HG03045 (cell line): Measurements from ENCODE around the gene EMD.
"Not testable (repeated sequence)": the region's sequence is repeated elsewhere in the genome, so short reads cannot be mapped to it uniquely, and the experiment has no call there.

Experiments used
- ATAC-seq: cut with Tn5 transposase; IDR thresholded peaks from one replicate; pipeline ENCODE4 v1.9.1; 2021; ENCODE audit warnings: mild to moderate bottlenecking, moderate library complexity; ENCODE audit not compliant: unreplicated experiment

Gene EMD

GRCh38 chrX:154389812-154390747 lies 11.0 kb downstream of the EMD start:
- peak; percentile 68 for ATAC-seq

- not testable (repeated sequence) for ATAC-seq
Measured at GRCh38 chrX:154396363-154396762, 17.3 kb downstream of the EMD start.

- ATAC-seq, result peak; percentile 53
Measured at GRCh38 chrX:154396973-154397887, 18.1 kb downstream of the EMD start.

GRCh38 chrX:154397888-154398667 lies 19.0 kb downstream of the EMD start, which contains the start of gene RPL10:
RPL10 (plus strand) TSS chrX:154398377; CDS start chrX:154398520, 143 bp downstream.
- peak; percentile 72 for ATAC-seq

- ATAC-seq, result peak; percentile 33
Measured at GRCh38 chrX:154398668-154399526, 19.8 kb downstream of the EMD start.

- no peak for ATAC-seq
Measured at GRCh38 chrX:154399527-154400368, 20.7 kb downstream of the EMD start.

GRCh38 chrX:154400369-154400817 lies 21.3 kb downstream of the EMD start:
- not testable (repeated sequence) for ATAC-seq

GRCh38 chrX:154401045-154401799 lies 22.1 kb downstream of the EMD start:
- ATAC-seq, result no peak

GRCh38 chrX:154401918-154402621 lies 23.0 kb downstream of the EMD start:
- ATAC-seq, result no peak

- no peak for ATAC-seq
Measured at GRCh38 chrX:154402622-154403127, 23.6 kb downstream of the EMD start.

GRCh38 chrX:154403192-154403591 lies 24.1 kb downstream of the EMD start:
- no peak for ATAC-seq

GRCh38 chrX:154403858-154404257 lies 24.8 kb downstream of the EMD start:
- no peak for ATAC-seq

- ATAC-seq, result no peak
Measured at GRCh38 chrX:154404625-154405192, 25.6 kb downstream of the EMD start.

- no peak for ATAC-seq
Measured at GRCh38 chrX:154408659-154409221, 29.6 kb downstream of the EMD start.

GRCh38 chrX:154409222-154409871 lies 30.3 kb downstream of the EMD start, which contains the start of gene DNASE1L1:
DNASE1L1 (minus strand) TSS chrX:154409254; CDS start chrX:154405568, 3,686 bp downstream.
- peak; percentile 47 for ATAC-seq

GRCh38 chrX:154411981-154412340 lies 32.9 kb downstream of the EMD start:
- peak; percentile 55 for ATAC-seq
